CD14-positive monocyte (primary cell): ENCODE data around the gene RBMS1. TPM values are rescaled to one million over a fixed set of nuclear protein-coding genes. Genes with fewer than 3 reads are reported as not detected.
A peak's percentile ranks its signal among the peaks of the same experiment; 100 is the strongest.

Experiments used
- DNase-seq, 3 donors: peaks; one replicate each; pipeline ENCODE4 v3.0.0-alpha.2; 2011 to 2022
- H2AFZ ChIP-seq: 2 replicates; pipeline ENCODE4 v1.6.0; 2012; ENCODE audit warnings: mild to moderate bottlenecking, low read depth, low read length, inconsistent platforms; ENCODE audit not compliant: insufficient read depth, poor library complexity, severe bottlenecking
- H3K27ac ChIP-seq, 2 donors: 1 replicate in 1 of 2; 2 replicates in 1 of 2; pipeline ENCODE4 v1.5.1; 2012 to 2013; ENCODE audit warnings: low read length in 2 of 2, control low read depth in 1 of 2, inconsistent platforms in 1 of 2, low read depth in 1 of 2, mild to moderate bottlenecking in 1 of 2
- H3K27me3 ChIP-seq, 2 donors: one replicate each; pipeline versions ENCODE4 v1.6.0 to v1.6.1; 2011 to 2013; ENCODE audit warnings: low read length in 2 of 2; ENCODE audit not compliant: control insufficient read depth in 2 of 2, insufficient read depth in 2 of 2
- H3K36me3 ChIP-seq, 2 donors: replicated peaks in 1 of 2; 1 replicate in 1 of 2; 2 replicates in 1 of 2; pipeline versions ENCODE4 v1.5.1 to v1.6.1; 2012 to 2013; ENCODE audit warnings: low read length in 2 of 2, control low read depth in 1 of 2, inconsistent platforms in 1 of 2, mild to moderate bottlenecking in 1 of 2; ENCODE audit not compliant: insufficient read depth in 2 of 2, control insufficient read depth in 1 of 2
- H3K4me1 ChIP-seq, 2 donors: 1 replicate in 1 of 2; 2 replicates in 1 of 2; pipeline versions ENCODE4 v1.5.1 to v1.6.1; 2012 to 2013; ENCODE audit warnings: low read length in 2 of 2, control low read depth in 1 of 2, inconsistent platforms in 1 of 2, mild to moderate bottlenecking in 1 of 2, moderate library complexity in 1 of 2; ENCODE audit not compliant: insufficient read depth in 2 of 2, control insufficient read depth in 1 of 2
- H3K4me2 ChIP-seq: replicated peaks from 2 replicates; pipeline ENCODE3; 2012; ENCODE audit warnings: low read length, moderate library complexity, mild to moderate bottlenecking; ENCODE audit not compliant: poor library complexity, severe bottlenecking; ENCODE audit errors: extremely low read depth
- H3K4me3 ChIP-seq, 3 experiments: fragments of 200-600 bp in 1 of 3; sonication (generic) in 1 of 3; replicated peaks in 1 of 3; 1 replicate in 2 of 3; 2 replicates in 1 of 3; pipeline ENCODE4 v1.5.1; 2011 to 2013; ENCODE audit warnings: low read length in 3 of 3, mild to moderate bottlenecking in 3 of 3, control low read depth in 2 of 3, low read depth in 2 of 3, inconsistent platforms in 1 of 3, moderate library complexity in 1 of 3
- H3K79me2 ChIP-seq: 2 replicates; pipeline ENCODE4 v1.6.0; 2012; ENCODE audit warnings: mild to moderate bottlenecking, control low read depth, inconsistent platforms, low read length, moderate library complexity; ENCODE audit not compliant: insufficient read depth
- H3K9ac ChIP-seq: 2 replicates; pipeline ENCODE4 v1.6.0; 2017; ENCODE audit warnings: low read length, mild to moderate bottlenecking; ENCODE audit not compliant: insufficient read depth, poor library complexity, severe bottlenecking
- H3K9me3 ChIP-seq, 2 donors: replicated peaks in 1 of 2; 1 replicate in 1 of 2; 2 replicates in 1 of 2; pipeline versions ENCODE4 v1.5.1 to v1.6.1; 2012 to 2013; ENCODE audit warnings: low read length in 2 of 2, control low read depth in 1 of 2; ENCODE audit not compliant: control insufficient read depth in 1 of 2, insufficient read depth in 1 of 2
- H4K20me1 ChIP-seq: 2 replicates; pipeline ENCODE4 v1.6.0; 2012; ENCODE audit warnings: mild to moderate bottlenecking, low read length, control low read depth, moderate library complexity; ENCODE audit not compliant: insufficient read depth
- H3K27ac Mint-ChIP-seq, 7 donors: one replicate each; pipeline ENCODE4 v1.8.0; 2020; ENCODE audit warnings: mild to moderate bottlenecking in 7 of 7, mixed read lengths in 7 of 7, moderate library complexity in 6 of 7, inconsistent platforms in 2 of 7
- H3K27me3 Mint-ChIP-seq, 3 donors: one replicate each; pipeline ENCODE4 v1.8.0; 2021 to 2022; ENCODE audit warnings: low read depth in 3 of 3, mild to moderate bottlenecking in 3 of 3, mixed read lengths in 3 of 3, moderate library complexity in 3 of 3, inconsistent platforms in 1 of 3
- H3K36me3 Mint-ChIP-seq, 2 donors: one replicate each; pipeline ENCODE4 v1.8.0; 2020; ENCODE audit warnings: mixed read lengths in 2 of 2, inconsistent platforms in 1 of 2, mild to moderate bottlenecking in 1 of 2
- H3K4me1 Mint-ChIP-seq: one replicate; pipeline ENCODE4 v1.8.0; 2020; ENCODE audit warnings: mild to moderate bottlenecking, mixed read lengths
- H3K4me3 Mint-ChIP-seq, 2 donors: one replicate each; pipeline ENCODE4 v1.8.0; 2020; ENCODE audit warnings: mild to moderate bottlenecking in 2 of 2, mixed read lengths in 2 of 2, moderate library complexity in 1 of 2
- H3K9me3 Mint-ChIP-seq, 7 donors: one replicate each; pipeline ENCODE4 v1.8.0; 2020 to 2022; ENCODE audit warnings: mixed read lengths in 7 of 7, mild to moderate bottlenecking in 6 of 7, moderate library complexity in 6 of 7, inconsistent platforms in 2 of 7
- WGBS: methylation state at CpG from one replicate; pipeline ENCODE4 v1.1.5; 2013; ENCODE audit warnings: missing lambda C conversion rate; ENCODE audit not compliant: insufficient coverage; 5-methylcytosine and 5-hydroxymethylcytosine counted together
- intact Hi-C, 2 donors: fragments of 100-400 bp; cut with micrococcal nuclease; formaldehyde crosslinking; loops; one replicate each; pipeline versions ENCODE4 v1.15.0 to v1.15.1; 2023
- polyA plus RNA-seq, 3 donors: library from polyadenylated mRNA; depleted of rRNA in 1 of 3; unstranded in 2 of 3; stranded (reverse) in 1 of 3; fragments of 300-500 nt in 2 of 3; fragments of >200 nt in 1 of 3; fragmentation: Illumina TruSeq in 2 of 3; gene quantifications; 1 replicate in 2 of 3; 2 replicates in 1 of 3; pipeline ENCODE4 v1.2.3, GENCODE V29; 2012 to 2021
- TF ChIP-seq, protein P1 (sequence below): fragments of 200-600 bp; IDR thresholded peaks from one replicate; pipeline ENCODE4 v1.8.0; 2022; ENCODE audit warnings: antibody characterized with exemption, mild to moderate bottlenecking

RBMS1 gene
- polyA plus RNA-seq, 3 donors, result 88.2 to 91.2 (median 89.4) TPM

DNA sequence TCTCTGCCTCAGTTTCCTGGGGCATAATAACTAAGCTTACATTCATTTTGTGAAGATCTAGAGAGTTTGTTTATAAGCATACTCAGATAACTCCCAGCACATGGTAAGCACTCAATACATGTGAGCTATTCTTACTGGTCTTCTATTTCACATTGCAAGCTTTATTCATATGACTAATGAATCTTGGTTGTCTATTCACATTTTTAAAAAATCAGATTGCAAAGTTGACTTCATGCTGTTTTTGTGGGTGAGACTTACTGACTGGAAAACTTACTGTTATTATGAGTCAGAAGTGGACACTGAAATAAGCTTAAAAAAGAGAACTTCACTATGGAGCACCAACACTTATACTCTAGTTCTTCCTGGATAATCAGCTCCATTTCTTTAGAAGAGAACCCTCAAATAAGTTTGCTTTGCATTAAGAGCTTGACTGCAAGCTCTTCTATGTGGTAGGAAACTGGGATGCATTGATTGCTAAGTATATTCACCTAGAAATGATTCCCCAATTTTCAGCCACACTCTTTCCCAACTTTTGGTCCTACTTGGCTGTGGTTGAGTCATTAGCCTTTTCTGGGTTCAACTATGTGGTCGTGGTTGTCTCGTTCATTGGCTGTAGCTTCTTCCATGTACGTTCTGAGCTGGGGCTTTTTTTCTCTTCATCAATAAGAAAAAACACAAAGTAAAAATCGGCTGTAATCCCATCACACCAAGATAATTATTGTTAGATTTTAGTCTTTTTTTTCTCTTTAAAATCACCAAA is 29.5 kb upstream of the RBMS1 start:
- Histone ChIP-seq H3K27me3 (no peaks in the 10 kb centered on the region), H3K27ac (no peak overlapping the region), H3K9me3 (no peaks in the 10 kb centered on the region), H3K4me2 (no peak overlapping the region), H3K9ac (no peak overlapping the region), H3K79me2 (no peaks in the 10 kb centered on the region), H3K4me1 (peaks cover 0 to 7% of the 10 kb centered on the region in 2 donors), H3K36me3 (no peaks in the 10 kb centered on the region), H2AFZ (peak overlapping the region; percentile 4), H4K20me1 (no peaks in the 10 kb centered on the region), H3K4me3 (no peak overlapping the region)
- Mint-ChIP-seq H3K27me3 (peaks cover 0 to 2% (median 2%) of the 10 kb centered on the region in 3 donors), H3K36me3 (no peaks in the 10 kb centered on the region), H3K4me1 (peaks cover 7% of the 10 kb centered on the region), H3K4me3 (no peak overlapping the region), H3K9me3 (peaks cover 0 to 3% (median 0%) of the 10 kb centered on the region in 7 donors), H3K27ac (no peak overlapping the region)
- intact Hi-C loops, result no loop called here
- peak; percentile 8 to 29 (median 10) for DNase-seq
- WGBS, result no CpG with 5 or more reads among the region's 4 CpGs
- TF ChIP-seq, protein P1, sequence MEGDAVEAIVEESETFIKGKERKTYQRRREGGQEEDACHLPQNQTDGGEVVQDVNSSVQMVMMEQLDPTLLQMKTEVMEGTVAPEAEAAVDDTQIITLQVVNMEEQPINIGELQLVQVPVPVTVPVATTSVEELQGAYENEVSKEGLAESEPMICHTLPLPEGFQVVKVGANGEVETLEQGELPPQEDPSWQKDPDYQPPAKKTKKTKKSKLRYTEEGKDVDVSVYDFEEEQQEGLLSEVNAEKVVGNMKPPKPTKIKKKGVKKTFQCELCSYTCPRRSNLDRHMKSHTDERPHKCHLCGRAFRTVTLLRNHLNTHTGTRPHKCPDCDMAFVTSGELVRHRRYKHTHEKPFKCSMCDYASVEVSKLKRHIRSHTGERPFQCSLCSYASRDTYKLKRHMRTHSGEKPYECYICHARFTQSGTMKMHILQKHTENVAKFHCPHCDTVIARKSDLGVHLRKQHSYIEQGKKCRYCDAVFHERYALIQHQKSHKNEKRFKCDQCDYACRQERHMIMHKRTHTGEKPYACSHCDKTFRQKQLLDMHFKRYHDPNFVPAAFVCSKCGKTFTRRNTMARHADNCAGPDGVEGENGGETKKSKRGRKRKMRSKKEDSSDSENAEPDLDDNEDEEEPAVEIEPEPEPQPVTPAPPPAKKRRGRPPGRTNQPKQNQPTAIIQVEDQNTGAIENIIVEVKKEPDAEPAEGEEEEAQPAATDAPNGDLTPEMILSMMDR, result no peak

DNA sequence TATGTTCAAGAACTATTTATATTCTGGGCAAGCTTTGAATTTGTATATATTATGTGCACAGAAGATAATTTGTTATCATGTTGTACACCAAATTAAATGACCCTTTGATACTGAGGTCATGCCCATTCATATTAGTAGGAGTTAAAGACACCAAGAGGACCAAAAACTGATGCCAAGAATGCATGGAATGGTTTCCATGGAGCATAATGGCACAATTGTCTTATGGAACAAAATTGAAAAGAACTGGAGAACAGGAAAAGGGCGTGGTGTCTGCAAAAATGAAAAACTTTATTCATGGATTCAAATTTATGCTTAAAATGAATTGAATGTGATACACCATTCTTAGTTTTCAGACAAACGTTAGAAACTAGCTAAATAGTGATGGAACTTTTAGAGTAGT is 24.1 kb upstream of the RBMS1 start:
- no peaks in the 10 kb centered on the region for H3K79me2 ChIP-seq
- no peak overlapping the region for H2AFZ ChIP-seq
- no peaks in the 10 kb centered on the region for H4K20me1 ChIP-seq
- no peak overlapping the region for H3K4me3 Mint-ChIP-seq
- H3K27me3 Mint-ChIP-seq, result peaks cover 2 to 4% (median 2%) of the 10 kb centered on the region in 3 donors
- no peak for DNase-seq
- H3K9me3 Mint-ChIP-seq, result peaks cover 0 to 1% (median 0%) of the 10 kb centered on the region in 7 donors
- H3K27ac ChIP-seq, result no peak overlapping the region
- H3K4me1 Mint-ChIP-seq, result peaks cover 13% of the 10 kb centered on the region
- TF ChIP-seq, protein P1, result no peak
- H3K9me3 ChIP-seq, result no peaks in the 10 kb centered on the region
- intact Hi-C loops, result no loop called here
- WGBS, result no CpG with 5 or more reads among the region's 2 CpGs
- H3K9ac ChIP-seq, result no peak overlapping the region
- no peak overlapping the region for H3K4me3 ChIP-seq
- no peaks in the 10 kb centered on the region for H3K36me3 Mint-ChIP-seq
- no peak overlapping the region for H3K4me2 ChIP-seq
- H3K27me3 ChIP-seq, result no peaks in the 10 kb centered on the region
- H3K36me3 ChIP-seq, result no peaks in the 10 kb centered on the region
- no peaks in the 10 kb centered on the region for H3K4me1 ChIP-seq
- H3K27ac Mint-ChIP-seq, result no peak overlapping the region
